ENCODE measurements around the gene ZNF688.
"Not testable (repeated sequence)": the region's sequence is repeated elsewhere in the genome, so short reads cannot be mapped to it uniquely, and the experiment has no call there.

ZNF688 gene

GRCh38 chr16:30526823-30527634 is 44.5 kb downstream of the ZNF688 start:
- peaks cover 12 to 20% of the 10 kb centered on the region in 2 donors for H3K36me3 Mint-ChIP-seq
- no peaks in the 10 kb centered on the region for H3K9me3 Mint-ChIP-seq
- H3K4me3 Mint-ChIP-seq: peak overlapping the region; percentile 89 to 93
- peaks cover 29 to 63% of the 10 kb centered on the region in 2 donors for H3K4me1 Mint-ChIP-seq
- H3K27ac Mint-ChIP-seq: peak overlapping the region; percentile 96
- ATAC-seq (replicated peaks) (peak; percentile 83 to 85), DNase-seq (peak; percentile 98)
- no peaks in the 10 kb centered on the region for H3K27me3 Mint-ChIP-seq

- H3K27me3 Mint-ChIP-seq: no peaks in the 10 kb centered on the region
- peak within 1 kb of the TSS; percentile 96 for H3K27ac Mint-ChIP-seq
- DNase-seq (peak; percentile 41), ATAC-seq (replicated peaks) (peak; percentile 23 to 27)
- H3K4me3 Mint-ChIP-seq: peak within 1 kb of the TSS; percentile 90 to 93
- H3K9me3 Mint-ChIP-seq: no peaks in the 10 kb centered on the region
- peaks cover 29 to 63% of the 10 kb centered on the region in 2 donors for H3K4me1 Mint-ChIP-seq
- H3K36me3 Mint-ChIP-seq: peaks cover 16 to 17% of the 10 kb centered on the region in 2 donors
Measured at GRCh38 chr16:30526137-30526822, 45.2 kb downstream of the ZNF688 start, which contains the start of gene ZNF768. TSS of gene ZNF768 (minus strand) at chr16:30526566. CDS start at chr16:30526413, 153 bp downstream.

- Mint-ChIP-seq H3K9me3 (no peaks in the 10 kb centered on the region), H3K27ac (peak overlapping the region; percentile 90)
- ATAC-seq (replicated peaks): no peak
Measured at GRCh38 chr16:30525844-30526136, 45.7 kb downstream of the ZNF688 start.

GRCh38 chr16:30524575-30525568 is 46.6 kb downstream of the ZNF688 start:
- Mint-ChIP-seq H3K4me1 (peaks cover 29 to 54% of the 10 kb centered on the region in 2 donors), H3K9me3 (no peaks in the 10 kb centered on the region), H3K36me3 (peaks cover 19 to 20% of the 10 kb centered on the region in 2 donors), H3K27me3 (no peaks in the 10 kb centered on the region), H3K27ac (peak overlapping the region; percentile 67), H3K4me3 (peak overlapping the region; percentile 42 to 68)
- ATAC-seq (replicated peaks) (no peak), DNase-seq (no peak)

More at GRCh38 chr16:30525844-30526136, 45.7 kb downstream of the ZNF688 start:
- H3K4me3 Mint-ChIP-seq: peak overlapping the region; percentile 90 to 93
- no peaks in the 10 kb centered on the region for H3K27me3 Mint-ChIP-seq
- peaks cover 13 to 15% of the 10 kb centered on the region in 2 donors for H3K36me3 Mint-ChIP-seq
- peaks cover 29 to 60% of the 10 kb centered on the region in 2 donors for H3K4me1 Mint-ChIP-seq
- no peak for DNase-seq

GRCh38 chr16:30523768-30524574 is 47.5 kb downstream of the ZNF688 start:
- Mint-ChIP-seq H3K9me3 (no peaks in the 10 kb centered on the region), H3K36me3 (peaks cover 28% of the 10 kb centered on the region in 2 donors), H3K4me1 (peaks cover 28 to 46% of the 10 kb centered on the region in 2 donors), H3K4me3 (peak overlapping the region; percentile 7 to 68), H3K27ac (peak overlapping the region; percentile 42), H3K27me3 (no peaks in the 10 kb centered on the region)
- ATAC-seq (replicated peaks) (no peak), DNase-seq (no peak)

- DNase-seq; ATAC-seq (replicated peaks); H3K9me3 Mint-ChIP-seq; H3K27me3 Mint-ChIP-seq; H3K4me3 Mint-ChIP-seq: not testable (repeated sequence)
- H3K36me3 Mint-ChIP-seq: peaks cover 35 to 36% of the 10 kb centered on the region in 2 donors
- peak overlapping the region; percentile 42 for H3K27ac Mint-ChIP-seq
- peaks cover 21 to 36% of the 10 kb centered on the region in 2 donors for H3K4me1 Mint-ChIP-seq
Measured at GRCh38 chr16:30522702-30523463, 48.6 kb downstream of the ZNF688 start.

GRCh38 chr16:30521873-30522641 is 49.5 kb downstream of the ZNF688 start:
- no peak for ATAC-seq (replicated peaks)
- H3K4me3 Mint-ChIP-seq: peak overlapping the region in 1 of 2 donors; percentile 3

GRCh38 chr16:30521476-30521872 is 50.0 kb downstream of the ZNF688 start:
- Mint-ChIP-seq H3K4me3 (no peak overlapping the region), H3K27me3 (no peaks in the 10 kb centered on the region), H3K9me3 (no peaks in the 10 kb centered on the region), H3K27ac (peak overlapping the region; percentile 37), H3K36me3 (peaks cover 49 to 50% of the 10 kb centered on the region in 2 donors), H3K4me1 (peaks cover 18 to 29% of the 10 kb centered on the region in 2 donors)
- ATAC-seq (replicated peaks) (no peak), DNase-seq (no peak)

More at GRCh38 chr16:30521873-30522641, 49.5 kb downstream of the ZNF688 start:
- peaks cover 43 to 44% of the 10 kb centered on the region in 2 donors for H3K36me3 Mint-ChIP-seq
- peaks cover 16 to 29% of the 10 kb centered on the region in 2 donors for H3K4me1 Mint-ChIP-seq
- H3K27me3 Mint-ChIP-seq: no peaks in the 10 kb centered on the region
- H3K9me3 Mint-ChIP-seq: no peaks in the 10 kb centered on the region
- peak overlapping the region; percentile 37 for H3K27ac Mint-ChIP-seq
- no peak for DNase-seq

Measured in stimulated activated naive B cell treated with anti-CD40 and anti-IgM and Interleukin-4, amounts not matched to agents 10 μg/mL and 1 μg/mL and 100 μg/mL, for 72 hours (primary cell).